ENCODE data around the gene NKD2.
"Not testable (repeated sequence)": the region's sequence is repeated elsewhere in the genome, so short reads cannot be mapped to it uniquely, and the experiment has no call there.

Gene NKD2

DNA sequence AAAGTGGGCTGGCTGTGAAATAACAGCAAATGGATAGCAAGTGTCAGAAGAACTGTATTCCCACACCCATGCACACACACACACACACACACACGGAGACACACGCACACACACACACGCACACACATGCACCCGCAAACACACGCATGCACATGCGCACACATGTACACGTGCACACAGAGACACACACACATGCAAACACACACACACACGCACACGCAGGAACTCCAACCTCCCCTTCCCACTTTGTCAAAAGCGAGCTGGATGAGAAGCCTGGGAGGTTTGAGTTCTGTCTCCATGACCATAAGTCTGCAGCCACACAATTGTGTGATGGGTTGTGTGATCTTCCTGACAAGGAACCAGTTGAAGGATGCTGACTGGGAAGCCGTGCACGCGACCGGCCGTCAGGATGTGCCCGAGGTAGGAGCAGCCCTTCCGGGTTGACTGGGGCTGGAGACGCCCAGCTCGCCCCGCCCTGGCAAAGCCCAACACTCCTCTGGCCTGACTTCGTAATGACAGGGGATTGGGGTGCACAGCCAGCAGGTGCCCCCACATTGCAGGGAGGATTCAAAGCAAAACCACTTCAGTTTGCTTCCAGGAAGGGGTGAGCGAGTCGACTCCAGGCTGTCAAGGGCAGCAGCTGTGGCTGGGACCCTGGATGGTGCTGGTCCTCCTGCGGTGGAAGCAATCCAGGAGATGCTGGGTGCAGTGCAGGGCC is 29.3 kb upstream of the NKD2 start:
- no peak for DNase-seq

DNA sequence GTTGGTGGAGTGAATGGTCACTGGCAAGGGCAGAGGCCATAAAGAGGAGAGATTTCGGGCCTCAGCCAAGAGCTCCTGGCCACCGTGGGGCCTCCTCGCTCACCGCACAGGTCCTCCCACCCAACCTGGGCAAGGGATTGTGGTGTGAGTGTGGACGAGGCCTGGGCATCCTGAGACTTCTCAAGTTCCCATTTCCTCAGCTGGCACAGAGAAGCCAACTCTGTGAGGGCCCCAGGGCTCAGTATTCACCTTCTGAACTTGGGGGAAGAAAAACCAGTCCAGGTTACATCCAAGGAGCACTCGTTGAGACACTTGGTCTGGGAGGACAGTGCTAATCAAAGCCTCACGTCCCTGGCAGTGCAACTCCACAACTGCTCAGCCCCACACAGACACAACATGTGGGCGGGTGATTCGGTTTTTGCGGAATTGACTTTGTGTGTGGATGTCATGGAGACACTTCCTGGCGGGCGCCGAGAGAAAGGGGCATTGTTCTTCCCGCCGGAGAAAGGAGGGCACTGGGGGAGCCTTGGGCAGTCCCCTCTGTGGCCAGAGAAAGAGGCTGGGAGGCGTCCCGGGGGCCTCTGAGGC is 28.5 kb upstream of the NKD2 start:
- no peak for DNase-seq

DNA sequence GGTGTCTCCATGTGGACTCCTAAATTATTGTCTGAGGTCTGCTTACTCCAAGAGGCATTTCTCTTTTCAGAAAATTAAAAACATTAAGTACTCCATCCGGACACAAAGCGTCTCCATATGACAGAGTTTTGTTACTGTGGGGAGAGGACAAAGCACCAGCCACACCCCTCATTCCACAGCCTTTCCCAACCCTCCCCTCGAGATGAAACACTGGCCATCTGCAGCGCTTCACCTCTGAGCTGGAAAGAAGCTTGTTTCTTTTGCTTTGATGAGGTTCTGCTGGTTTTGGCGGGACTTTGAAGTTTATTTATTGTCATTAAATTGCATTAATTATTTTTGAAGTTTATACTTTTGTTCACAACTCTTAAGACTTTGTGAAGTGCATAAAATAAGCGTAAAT is 27.6 kb upstream of the NKD2 start:
- DNase-seq = no peak

DNA sequence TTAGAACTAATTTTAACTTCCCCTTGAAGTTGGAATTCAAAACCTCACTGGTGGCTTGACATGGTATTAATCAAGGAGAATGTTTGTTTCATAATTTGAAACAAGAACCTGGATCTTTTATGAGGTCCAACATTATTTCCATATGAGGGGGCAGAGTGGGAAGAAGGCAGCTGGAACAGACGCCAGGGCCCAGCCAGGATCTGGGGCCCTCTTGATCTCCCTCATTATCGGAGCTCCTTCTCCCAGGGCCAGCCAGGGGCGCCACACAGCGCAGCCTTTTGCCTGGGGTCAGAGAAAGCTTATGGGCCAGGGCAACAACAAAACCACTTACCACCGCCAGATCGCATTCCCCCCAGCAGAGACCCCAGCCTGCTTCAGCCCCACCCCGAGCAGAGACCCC is 27.1 kb upstream of the NKD2 start:
- DNase-seq = no peak

DNA sequence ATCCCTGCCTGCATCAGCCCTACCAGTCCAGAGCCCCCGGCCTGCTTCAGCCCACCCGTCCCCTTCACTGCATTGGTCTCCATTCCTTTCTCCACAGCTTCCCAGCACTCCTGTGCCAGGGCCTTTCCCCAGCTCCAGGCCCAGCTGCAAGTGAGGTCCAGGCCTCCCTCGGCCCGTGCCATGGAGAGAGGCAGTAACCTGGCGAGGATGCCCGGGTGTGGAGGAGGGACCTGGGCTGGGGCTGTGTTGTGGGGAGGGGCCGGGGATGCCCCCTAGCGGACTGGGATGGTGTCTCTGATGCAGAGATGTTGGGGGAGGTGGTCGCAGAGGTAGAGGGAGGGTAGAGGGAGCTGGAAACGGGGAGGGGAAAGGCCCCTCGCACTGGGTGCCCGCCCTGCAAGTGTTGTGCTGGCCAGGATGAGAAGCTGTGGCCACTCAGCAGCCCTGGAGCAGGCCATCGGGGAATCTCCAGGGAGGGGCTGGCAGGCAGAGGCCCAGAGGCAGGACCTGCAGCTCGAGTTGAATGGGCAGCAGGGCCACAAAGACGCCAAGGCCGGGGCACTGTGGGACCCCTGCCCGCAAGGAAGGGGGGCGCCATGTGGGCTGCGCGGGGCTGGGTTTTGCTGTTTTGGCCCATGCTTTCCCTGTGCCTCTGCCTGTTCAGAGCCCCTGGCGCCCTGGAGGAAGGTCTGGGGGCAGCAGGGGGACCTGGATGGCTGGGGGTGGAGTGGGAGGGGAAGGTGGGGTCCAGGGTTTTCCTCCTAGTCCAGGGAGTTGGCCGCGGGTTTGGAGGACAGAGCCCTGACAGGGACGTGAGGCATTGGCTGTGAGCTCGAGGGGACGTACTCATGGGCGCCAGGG is 26.0 kb upstream of the NKD2 start:
- DNase-seq = no peak

DNA sequence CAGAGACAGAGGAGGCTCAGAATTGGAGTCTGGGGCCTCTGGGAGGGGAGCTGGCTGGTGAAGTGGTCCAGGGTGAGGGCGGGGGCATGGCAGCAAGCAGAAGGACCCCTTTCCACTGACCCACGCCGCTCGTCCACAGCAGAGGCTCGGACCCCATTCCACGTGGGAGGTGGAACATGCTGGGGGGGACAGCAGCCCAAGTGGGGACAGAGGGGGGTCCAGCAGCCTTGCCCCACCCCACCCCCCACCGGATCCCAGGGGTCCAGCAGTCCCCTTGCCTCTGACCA is 25.4 kb upstream of the NKD2 start:
- no peak for DNase-seq

DNA sequence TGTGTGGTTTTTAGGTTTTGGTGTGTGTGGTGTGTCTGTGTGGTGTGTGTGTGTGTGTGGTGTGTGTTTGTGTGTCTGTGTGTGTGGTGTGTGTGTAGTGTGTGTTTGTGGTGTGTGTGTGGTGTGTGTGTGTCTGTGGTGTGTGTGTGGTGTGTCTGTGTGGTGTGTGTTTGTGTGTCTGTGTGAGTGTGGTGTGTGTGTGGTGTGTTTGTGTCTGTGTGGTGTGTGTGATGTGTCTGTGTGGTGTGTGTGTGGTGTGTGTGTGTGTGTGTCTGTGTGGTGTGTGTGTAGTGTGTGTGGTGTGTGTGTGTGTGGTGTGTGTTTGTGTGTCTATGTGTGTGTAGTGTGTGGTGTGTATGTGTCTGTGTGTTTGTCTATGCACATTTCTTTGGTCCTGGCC is 25.0 kb upstream of the NKD2 start:
- no peak for DNase-seq

DNA sequence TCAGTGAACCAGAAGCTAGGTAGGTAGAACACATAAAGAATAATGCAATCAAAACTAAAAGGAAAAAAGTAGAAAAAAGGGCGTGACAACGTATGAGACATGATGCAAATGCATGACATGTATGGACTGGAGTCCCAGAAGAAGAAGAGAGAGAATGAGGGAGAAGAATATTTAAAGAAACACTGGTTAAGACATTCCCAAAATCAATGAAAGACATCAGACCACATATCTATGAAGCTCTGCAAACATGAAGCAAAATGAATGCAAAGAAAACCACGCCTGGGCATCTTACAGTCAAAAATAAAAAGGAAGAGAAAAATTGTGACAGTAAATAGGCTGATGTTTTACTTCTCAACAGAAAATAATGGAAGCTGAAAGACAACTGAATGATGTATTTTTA is 23.8 kb upstream of the NKD2 start:
- no peak for DNase-seq

DNA sequence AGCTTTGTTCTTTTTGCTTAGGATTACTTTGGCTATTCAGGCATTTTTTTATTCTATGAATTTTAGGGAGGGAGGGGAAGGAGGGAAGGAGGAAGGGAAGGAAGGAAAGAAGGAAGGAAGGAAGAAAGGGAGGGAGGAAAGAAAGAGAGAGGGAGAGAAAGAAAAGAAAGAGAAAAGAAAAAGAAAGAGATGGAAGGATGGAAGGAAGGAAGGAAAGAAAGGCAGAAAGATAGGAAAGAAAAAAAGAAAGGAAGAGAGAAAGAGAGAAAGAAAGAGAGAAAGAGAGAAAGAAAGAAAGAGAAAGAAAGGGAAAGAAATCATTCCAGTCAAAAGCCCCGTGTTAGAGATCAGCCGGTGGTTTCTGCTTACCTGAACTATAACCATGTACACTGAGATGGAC is 20.8 kb upstream of the NKD2 start:
- no peak for DNase-seq

DNA sequence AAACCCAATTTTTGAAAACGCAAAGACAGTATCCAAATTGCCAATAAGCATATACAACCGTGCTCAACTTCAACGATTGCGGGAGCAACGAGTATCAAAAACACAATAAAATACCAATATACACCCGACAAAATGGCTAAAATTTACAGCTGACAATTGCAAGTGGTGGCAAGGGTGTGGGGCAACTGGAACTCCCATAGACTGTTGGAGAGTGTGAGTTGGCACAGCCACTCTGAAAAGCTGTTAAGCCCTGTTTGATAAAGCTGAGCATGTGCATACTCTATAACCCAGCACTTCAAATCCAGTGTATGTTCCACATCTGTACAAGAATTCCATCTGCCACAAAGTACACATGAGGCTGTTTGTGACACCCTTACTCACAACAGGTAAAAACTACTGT is 20.3 kb upstream of the NKD2 start:
- no peak for DNase-seq

DNA sequence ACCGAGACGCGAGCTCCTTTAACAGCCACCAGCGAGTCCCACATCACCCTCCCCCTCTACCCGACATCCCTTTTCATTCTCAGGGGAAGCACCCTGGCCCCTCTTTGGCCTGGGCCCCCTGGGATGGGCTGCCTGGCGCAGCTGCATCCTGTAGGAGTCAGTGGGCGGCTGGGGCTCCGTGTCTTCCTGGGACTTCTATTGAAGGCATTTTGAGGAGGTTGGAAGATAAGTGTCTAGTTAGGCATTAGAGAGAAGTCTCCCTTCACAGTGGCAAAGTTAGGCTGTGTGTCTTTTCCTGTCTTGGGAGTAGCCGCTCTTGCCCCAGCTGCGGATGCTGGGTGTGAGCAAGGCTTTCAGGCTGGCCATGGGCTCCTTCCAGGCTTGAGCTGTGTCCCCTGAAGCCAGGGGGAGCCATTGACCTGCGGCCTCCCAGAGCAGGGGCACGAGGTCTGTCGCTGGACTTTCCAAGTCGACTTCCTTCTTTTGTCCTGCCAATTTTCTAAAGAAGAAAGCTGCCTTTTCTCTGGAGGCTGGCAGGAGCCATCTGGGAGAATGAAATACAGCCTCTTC is 18.6 kb upstream of the NKD2 start:
- no peak for DNase-seq

DNA sequence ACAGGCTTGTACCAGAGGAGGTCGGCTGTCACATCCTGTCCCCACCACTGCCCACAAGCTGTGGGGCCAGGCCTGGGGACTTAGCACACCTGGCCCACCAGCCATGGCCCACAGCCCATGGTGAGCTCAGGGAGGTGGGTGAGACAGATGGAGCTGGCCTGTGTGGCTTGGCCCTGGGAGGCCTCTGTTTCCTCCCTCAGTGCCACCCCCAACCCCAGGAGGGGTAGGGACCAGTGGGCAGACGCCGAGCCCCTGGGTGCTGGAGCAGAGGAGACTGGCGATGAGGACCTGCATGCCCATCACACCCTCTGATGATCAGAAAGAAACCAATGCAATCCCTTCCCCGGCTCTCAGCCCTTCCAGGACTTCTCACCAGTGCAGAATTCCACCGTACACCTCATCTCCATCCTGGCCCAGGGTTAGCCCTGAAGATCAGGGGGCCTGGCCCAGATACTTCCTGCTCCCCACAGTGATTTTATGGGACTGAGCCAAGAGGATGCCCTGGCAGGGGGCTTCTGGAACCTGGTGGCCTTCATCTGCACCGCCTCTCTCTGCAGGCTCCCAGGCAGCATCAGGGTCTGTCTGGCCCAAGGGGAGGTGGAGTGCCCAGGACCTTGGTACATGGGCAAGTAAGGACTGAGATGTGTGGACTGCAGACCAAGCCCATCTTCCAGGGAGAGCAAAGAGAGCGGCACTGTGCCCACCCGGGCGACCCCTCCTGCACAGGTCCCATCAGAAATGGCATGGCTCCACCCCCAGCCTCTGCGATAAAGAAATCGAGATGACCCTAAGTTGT is 16.9 kb upstream of the NKD2 start:
- no peak for DNase-seq

DNA sequence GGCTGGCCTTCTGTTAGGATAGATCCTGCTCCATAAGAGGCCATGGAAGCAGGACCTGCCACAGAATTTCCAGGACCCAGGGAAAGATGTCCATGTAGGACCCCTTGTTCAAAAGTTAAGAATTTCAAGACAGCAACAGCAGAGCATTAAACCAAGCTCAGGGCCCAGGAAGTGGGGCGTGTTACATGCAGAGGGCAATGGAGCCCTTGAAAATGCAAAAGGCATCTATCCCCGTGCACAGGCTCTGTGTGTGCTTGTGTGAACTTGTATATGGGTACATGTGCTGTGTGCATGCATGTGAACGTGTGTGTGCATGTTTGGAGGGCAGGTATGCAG is 14.4 kb upstream of the NKD2 start:
- no peak for DNase-seq

DNA sequence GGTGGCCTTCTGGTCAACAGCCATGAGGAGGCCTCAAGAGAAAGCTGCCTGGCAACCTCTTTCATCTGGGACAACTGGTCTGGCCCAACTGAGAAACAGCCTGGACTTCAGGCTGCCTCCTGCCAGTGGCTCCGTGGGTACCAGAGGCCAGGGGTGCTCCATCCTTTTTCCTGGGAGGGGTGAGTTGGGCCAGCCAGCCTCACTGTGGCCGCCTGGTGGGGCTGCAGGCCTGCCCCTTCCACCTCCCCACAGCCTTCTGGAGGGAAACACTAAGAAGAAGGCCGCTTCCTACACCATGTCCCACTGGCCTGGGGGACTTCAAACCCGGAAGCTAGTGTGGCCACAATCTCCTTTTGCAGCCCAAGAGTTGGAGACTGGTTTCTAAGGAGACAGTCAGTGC is 13.8 kb upstream of the NKD2 start:
- DNase-seq = no peak

DNA sequence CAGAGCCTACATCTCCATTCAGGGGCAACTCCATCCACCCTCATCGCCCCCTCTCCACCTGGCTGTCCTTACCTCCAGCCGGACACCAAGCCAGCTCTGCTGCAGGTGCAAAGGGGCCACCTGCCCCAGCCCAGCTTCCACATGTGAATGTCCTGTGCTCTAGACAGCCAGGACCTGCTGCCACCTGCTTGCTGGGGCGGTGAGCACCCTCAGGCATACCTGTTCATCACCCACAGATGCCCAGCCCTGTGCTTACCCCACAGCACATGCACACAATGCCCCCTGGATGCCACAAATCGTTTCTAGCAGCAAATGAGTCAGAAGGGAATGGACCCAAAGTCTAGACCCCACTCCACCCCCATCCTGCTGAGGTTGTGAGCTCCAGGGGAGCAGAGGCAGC is 13.3 kb upstream of the NKD2 start:
- no peak for DNase-seq

DNA sequence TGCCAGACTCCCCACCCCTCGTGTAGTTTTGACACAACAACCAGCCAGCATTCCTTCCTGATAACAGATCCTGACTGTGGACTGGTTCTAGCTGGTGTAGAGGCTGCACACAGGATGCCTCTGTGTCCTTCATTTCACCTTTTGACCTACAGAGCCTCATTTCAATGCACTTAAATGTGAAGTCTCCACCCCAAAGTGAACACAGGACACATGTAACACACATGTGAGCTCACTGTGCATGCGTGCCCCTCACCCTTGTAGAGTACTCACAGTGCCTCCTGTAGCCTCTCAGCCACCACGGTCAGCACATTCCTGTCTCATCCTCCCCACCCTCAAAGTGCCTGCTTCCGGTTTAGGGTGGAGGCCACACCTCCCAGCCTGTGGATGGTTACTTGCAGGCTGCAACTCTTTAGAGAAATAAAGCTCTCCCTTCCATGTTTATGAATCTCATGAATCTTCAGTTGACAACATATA is 11.6 kb upstream of the NKD2 start:
- DNase-seq = no peak

DNA sequence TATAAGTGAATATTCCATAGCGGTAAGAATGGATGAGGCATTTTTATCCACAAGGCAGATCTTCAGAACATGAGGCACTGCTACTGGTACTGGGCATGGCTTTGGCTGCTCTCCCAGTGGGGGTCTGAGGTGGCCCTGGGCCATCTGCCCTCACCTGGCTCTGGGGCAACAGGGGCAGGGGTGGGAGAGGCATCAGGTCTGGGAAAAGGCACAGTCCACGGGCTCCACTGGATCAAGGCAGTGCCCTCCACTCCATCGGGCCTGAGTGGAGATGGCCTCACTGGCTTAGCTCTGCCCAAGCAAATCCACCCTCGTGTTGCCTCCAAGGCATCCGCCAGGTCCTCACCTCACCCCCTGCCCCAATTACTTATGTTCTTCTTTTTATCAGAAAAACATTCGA is 10.9 kb upstream of the NKD2 start:
- no peak for DNase-seq

DNA sequence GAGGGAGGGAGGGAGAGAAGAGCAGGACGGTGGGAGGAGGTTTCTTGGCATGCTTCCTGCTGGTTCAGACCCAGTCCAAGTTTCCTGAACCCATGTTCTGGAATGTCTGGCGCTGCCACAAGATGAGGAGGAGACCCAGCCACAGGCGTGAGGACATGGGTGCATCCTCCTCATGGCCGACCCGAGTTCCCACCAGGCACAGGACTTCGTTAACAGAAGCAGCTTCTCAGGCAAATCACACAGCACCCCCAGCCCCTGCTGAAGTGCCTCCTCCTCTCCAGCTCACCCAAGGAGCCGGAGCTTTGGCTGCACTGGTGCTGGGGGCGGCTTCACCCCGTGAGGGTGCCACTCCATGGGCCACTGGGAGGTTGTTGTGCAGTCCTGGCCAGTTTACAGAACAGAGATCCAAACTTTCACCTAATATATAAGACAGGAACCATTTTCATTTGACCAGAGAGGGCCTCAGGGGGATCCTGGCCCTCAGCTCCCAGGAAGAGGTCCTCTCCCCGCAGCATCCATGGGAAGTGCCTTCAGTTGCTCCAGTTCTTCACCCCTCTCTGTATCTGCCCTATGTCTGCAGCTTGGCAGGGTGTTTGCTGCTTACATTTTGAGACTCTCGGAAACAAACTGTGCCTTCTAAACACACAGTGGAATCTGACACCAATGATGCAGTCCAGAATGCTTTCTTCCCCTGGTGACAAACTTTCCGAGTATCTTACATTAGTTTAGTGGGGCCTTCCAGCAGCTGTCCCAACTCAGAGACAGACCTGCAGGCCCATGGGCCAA is 10.2 kb upstream of the NKD2 start:
- DNase-seq = no peak

DNA sequence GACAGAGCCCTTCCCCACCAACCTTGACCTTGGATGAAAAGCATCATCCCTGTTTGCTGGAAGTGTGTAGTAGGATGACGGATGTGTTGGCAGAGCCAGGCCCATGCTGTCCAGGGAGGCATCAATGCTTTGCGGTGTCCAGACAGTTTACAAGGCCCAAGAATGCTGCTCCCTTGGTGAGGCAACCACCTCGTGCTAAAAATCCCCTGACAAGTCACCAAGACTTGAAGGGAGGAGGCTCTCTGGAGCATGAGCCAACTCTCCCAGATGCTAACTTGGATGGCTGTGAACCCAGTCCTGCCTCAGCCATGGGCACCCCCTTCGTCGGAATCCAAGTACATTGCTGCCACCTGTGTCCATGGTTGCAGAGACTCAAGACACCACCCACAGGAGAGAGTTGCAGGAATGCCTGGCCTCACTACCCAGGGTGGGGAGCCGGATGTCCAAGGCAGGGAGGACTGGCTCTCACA is 9.5 kb upstream of the NKD2 start:
- DNase-seq = no peak

DNA sequence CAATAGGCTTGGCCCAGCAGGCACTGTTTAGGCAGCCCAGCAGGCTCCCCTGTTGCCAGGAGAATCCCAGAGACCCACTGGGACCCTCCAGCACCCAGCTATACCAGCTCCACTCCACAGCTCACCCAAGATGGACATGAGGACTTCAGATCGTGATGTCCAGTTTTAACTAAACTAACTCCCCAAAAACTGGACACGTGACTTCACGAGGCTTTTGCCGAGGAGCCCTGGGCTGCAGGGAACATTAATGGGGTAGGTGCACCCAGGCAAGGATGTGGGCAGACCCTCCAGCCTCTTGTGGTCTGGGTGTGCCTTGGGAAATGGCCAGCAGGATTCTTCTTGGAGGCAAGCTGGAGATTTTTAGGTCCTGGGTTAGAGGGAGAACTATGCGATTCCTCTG is 8.9 kb upstream of the NKD2 start:
- DNase-seq = no peak

DNA sequence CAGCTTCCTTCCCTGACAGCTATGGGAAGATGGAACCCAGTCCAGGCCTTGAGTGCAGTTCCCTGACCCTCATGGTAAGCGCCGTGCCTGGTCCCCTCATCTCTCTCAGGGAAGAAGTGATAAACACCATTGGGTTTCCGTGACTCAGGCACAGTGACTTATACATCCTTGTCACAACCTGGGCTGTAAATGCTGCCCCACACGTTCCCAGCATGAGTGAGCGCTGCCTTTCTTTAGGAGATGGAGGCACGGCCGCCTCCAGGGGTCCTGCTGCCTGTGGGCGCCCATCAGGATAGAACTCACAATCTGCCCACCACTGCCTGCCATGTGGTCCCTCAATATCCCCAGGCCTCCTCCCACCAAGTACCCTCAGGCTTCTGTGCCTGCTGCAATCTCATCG is 8.3 kb upstream of the NKD2 start:
- no peak for DNase-seq

DNA sequence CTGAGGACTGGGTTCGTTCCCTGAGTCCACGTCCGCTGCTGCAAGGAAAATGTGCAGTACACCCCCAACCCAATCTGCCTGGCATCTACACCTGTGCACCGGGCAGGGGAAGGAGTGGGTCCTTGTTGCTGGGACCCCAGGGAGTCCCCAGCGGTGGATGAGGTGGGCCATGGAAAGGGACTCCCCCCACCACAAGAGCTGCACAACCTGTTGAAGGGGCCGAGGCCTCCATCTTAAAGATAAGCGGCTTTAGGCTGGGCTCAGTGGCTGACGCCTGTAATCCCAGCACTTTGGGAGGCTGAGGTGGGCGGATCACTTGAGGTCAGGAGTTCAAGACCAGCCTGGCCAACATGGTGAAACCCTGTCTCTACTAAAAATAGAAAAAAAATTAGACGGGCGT is 7.8 kb upstream of the NKD2 start:
- DNase-seq = not testable (repeated sequence)

All from CD4-positive, alpha-beta T cell treated with Interleukin-1 beta for 1 hour (primary cell).